GM10266 (cell line): ENCODE results near the gene LVRN.

Experiments used
- DNase-seq: peaks from one replicate; pipeline ENCODE4 v3.0.0; 2012; ENCODE audit errors: extremely low spot score
- TF ChIP-seq, protein P1 (sequence below): IDR thresholded peaks from 2 replicates; pipeline ENCODE4 v1.5.1; 2012; ENCODE audit warnings: mild to moderate bottlenecking, low read depth; ENCODE audit not compliant: control insufficient read depth, insufficient read depth; ENCODE audit errors: missing control alignments

The LVRN gene

DNA sequence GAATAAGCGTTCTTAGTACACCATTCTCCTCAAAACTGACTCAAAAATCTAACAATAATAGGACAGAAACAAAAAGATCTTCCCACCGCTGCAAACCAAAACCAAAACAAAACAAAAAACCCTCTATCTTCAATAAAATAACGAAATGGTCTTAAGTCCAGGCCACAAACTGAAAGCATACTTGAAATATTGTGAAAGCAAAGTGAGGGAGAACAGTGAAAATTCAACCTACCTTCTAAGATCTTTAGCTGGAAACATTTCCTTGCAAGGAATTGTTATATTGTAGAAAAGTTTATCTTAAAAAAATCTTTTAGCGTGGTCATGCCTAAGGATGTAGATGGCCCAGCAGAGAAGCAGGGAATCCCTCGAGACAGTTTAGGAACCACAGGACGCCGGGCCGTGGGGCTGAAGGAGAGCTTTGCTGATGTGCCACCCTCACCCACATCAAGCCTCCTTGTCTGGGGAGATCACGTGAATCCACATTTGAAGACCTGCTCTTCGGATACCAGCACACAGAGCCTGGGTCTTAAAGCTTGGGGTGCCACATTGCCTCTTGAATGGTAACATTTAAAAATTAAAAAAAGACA lies 27.8 kb upstream of the LVRN start:
- no peak for DNase-seq
- TF ChIP-seq, protein P1, sequence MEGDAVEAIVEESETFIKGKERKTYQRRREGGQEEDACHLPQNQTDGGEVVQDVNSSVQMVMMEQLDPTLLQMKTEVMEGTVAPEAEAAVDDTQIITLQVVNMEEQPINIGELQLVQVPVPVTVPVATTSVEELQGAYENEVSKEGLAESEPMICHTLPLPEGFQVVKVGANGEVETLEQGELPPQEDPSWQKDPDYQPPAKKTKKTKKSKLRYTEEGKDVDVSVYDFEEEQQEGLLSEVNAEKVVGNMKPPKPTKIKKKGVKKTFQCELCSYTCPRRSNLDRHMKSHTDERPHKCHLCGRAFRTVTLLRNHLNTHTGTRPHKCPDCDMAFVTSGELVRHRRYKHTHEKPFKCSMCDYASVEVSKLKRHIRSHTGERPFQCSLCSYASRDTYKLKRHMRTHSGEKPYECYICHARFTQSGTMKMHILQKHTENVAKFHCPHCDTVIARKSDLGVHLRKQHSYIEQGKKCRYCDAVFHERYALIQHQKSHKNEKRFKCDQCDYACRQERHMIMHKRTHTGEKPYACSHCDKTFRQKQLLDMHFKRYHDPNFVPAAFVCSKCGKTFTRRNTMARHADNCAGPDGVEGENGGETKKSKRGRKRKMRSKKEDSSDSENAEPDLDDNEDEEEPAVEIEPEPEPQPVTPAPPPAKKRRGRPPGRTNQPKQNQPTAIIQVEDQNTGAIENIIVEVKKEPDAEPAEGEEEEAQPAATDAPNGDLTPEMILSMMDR, result no peak

DNA sequence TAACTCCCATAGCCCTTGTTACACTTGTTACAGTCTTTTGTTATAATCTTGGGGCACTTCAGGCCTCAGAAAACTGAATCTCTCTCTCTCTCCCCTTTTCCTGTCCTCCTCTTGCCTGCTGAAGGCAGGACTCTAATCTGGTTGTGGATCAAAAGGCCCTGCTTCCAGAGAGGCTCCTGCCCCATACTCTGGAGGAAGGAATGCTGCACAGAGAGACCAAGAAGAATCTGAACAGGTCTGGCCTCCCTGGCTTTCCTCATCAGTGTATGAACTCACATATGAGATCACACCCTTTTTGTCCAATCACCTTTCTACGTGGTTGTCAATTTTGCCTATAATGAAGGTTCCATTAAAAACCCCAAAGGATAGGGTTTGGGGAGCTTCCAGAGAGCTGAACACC lies 26.2 kb upstream of the LVRN start:
- TF ChIP-seq, protein P1, result no peak
- DNase-seq, result no peak

DNA sequence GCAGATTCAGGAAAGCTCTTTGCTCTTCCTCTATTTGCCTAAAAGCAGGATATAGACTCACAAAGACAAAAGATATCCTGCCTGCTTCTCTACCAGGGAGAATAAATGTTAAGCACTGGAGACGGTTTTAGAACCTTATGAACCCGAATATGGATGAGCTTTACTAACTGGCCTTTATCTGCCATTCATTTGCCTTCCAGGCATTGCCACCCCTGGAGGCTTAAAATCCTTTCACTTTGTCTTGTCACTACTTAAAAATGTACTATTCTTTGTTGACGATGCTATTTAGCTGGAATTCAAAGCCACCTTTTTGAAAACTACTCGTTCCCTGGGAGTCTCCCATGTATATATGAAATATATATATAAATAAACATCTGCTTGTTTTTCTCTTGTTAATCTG lies 23.2 kb upstream of the LVRN start:
- TF ChIP-seq, protein P1, result no peak
- DNase-seq, result no peak

DNA sequence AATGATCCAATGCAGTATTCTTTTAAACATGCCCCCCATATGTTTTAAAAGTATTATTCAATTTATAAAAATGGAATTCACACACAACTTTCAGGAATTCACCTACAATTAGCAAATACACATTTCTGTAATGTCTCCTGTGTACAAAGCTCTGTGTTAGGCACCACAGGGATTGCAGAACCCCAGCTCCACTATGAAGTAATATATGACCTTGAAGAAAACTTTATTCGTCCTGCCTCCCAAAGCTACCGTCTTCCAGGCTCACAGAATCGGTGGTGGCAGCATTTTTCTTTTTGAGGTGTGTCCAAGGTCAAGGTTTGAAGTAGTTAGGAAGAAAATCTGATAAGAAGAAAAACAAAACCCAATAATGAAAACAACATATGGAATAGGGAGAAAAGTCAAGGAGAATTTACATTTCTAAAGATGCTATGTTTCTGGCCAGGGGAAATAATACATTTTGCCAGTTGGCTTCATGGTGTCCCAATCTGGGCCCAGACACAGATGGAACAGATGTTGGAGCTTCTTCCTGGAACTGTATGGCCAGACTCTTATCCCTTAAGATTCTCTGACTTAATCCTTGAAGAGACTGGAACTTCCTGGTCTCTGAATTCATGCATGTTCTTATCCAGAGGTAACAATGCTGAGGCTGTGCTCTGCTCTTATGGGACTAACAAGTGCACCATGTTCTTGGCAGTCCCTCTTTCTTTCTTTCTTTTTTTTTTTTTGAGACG lies 22.0 kb upstream of the LVRN start:
- TF ChIP-seq, protein P1, result no peak
- DNase-seq, result no peak

DNA sequence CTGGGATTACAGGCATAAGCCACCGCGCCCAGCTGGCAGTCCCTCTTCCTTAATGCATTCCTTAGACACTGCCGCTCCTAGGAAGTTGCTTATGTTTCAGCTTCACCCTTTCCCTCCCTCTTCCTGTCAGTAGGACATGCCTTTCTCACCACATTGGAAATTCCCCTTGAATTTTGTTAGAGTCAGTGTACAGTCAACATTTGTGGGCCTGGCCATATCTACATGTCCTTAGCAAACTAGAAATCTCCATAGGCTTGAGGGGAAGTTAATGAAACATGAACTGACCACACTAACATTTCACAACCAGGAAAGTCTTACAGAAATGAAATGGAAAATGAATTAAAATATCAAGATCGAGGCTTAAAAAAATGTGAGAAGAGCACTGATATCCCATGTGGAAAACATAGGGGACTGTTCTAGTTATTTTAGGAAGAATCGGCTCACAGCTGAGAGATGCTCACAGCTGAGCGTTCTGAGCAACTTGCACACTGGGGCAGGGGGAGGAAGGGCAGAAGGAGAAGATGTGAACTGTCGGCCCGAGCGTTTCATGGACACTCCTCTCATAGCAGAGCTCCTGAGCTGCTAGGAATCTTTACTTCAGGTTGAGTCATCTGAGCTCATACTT lies 21.1 kb upstream of the LVRN start:
- no peak for DNase-seq

DNA sequence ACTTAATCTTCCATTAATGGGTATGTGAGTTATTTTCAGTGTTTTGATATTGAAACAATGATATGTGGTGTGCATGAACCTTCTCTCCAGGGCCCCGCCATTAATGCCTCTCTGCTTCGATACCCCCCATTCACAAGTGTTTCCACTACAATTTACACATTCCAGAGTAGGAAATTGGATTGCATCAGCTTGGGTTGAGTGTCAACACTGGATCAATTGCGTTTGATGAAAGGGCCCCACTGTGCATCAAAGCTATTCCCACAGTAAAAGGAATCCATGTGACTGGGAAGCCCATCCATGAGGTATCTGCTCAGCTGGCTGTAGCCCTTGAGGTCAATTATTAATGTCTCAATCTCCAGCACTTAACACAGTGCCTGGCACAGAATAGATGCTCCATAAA lies 17.8 kb upstream of the LVRN start:
- DNase-seq, result no peak
- TF ChIP-seq, protein P1, result no peak

More for the DNA sequence above, 21.1 kb upstream of the LVRN start:
- TF ChIP-seq, protein P1, result no peak

DNA sequence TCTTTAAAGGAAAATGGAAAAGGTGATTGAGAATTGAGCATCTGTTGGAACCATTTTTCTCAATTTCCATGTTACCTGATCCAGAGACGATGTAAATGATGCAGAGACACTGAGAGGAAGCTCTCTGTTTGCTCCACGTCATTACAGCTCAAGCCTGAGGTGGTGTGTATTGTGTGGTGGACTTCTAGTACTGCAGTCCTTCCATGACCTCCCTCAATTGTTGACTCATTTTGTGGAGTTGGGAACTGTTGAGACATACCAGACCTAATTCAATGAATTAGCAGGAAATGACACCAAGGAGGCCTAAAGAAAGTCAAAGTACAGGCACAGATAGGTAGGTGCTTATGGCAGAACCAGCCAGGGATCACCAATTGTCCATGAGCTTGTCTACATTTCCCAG lies 15.6 kb upstream of the LVRN start:
- TF ChIP-seq, protein P1, result no peak
- DNase-seq, result no peak
